ENCODE data around the gene NCAPG. TPM values are rescaled to one million over a fixed set of nuclear protein-coding genes. Genes with fewer than 3 reads are reported as not detected.

The NCAPG gene
- polyA plus RNA-seq, 1 experiment, result 9.1 TPM

- ChIA-PET CTCF (interaction anchor here (0.9 to 7.0 kb wide), 5 partner anchors 12 to 783 kb away, joined by 5 to 98 read pairs (median 9); no protein-coding TSS in a partner anchor), POLR2A (interaction anchor here (1.0 to 1.6 kb wide), 3 partner anchors 11 to 213 kb away, joined by 3 to 6 read pairs (median 3); partner anchors contain the start of gene MED28)
- peak overlapping the region; percentile 90 for H3K4me3 ChIP-seq (ENCODE audit: low read depth, low read length)
- no peak overlapping the region for H3K27ac ChIP-seq (ENCODE audit: low read depth, low read length)
- TF ChIP-seq, protein P1, sequence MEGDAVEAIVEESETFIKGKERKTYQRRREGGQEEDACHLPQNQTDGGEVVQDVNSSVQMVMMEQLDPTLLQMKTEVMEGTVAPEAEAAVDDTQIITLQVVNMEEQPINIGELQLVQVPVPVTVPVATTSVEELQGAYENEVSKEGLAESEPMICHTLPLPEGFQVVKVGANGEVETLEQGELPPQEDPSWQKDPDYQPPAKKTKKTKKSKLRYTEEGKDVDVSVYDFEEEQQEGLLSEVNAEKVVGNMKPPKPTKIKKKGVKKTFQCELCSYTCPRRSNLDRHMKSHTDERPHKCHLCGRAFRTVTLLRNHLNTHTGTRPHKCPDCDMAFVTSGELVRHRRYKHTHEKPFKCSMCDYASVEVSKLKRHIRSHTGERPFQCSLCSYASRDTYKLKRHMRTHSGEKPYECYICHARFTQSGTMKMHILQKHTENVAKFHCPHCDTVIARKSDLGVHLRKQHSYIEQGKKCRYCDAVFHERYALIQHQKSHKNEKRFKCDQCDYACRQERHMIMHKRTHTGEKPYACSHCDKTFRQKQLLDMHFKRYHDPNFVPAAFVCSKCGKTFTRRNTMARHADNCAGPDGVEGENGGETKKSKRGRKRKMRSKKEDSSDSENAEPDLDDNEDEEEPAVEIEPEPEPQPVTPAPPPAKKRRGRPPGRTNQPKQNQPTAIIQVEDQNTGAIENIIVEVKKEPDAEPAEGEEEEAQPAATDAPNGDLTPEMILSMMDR (IDR thresholded peaks at IDR 0.05; ENCODE audit: low read depth, low read length), result no peak
- H3K27me3 ChIP-seq (ENCODE audit: control insufficient read depth, insufficient read depth, low read length), result no peaks in the 10 kb centered on the region
- 0 out of 2 replicates have a peak, but pooled peaks cover 2% of the 10 kb centered on the region for H3K9me3 ChIP-seq (ENCODE audit: control insufficient read depth, insufficient read depth, low read length)
- DNase-seq (ENCODE audit: low read depth, low spot score), result no peak
Observed at GRCh38 chr4:17809667-17810066, 1.1 kb upstream of the NCAPG start.

DNA sequence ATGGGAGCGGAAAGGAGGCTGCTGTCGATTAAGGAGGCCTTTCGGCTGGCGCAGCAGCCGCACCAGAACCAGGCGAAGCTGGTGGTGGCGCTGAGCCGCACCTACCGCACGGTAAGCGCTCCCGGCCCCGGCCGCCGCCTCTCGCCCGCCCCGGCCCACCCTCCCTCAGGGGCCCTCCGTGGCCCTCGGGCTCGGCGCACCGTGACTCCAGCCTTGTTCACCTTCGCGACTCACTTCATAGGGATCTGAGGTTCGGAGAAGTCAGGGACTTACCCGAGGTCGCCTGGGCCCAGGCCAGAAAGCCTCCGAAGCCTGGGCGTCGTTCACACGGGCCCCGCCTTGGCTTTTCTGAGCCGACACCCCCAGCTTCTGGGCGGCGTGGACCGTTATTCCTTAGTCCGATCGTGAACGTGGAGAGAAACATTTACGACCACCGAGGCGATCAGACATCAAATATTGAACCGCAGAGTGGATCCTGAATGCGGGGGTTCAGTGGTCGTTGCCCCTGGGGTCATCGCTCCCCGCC lies 362 bp downstream of the NCAPG start:
- H3K27ac ChIP-seq (ENCODE audit: low read depth, low read length), result no peak overlapping the region
- H3K9me3 ChIP-seq (ENCODE audit: control insufficient read depth, insufficient read depth, low read length), result 0 out of 2 replicates have a peak, but pooled peaks cover 2% of the 10 kb centered on the region
- DNase-seq (ENCODE audit: low read depth, low spot score), result no peak
- TF ChIP-seq, protein P1 (IDR thresholded peaks at IDR 0.05; ENCODE audit: low read depth, low read length), result no peak
- POLR2A ChIA-PET, result interaction anchor here (0.6 to 1.6 kb wide), 3 partner anchors 60 to 197 kb away, joined by 6 to 7 read pairs (median 6); partner anchors contain the start of gene MED28
- no peaks in the 10 kb centered on the region for H3K27me3 ChIP-seq (ENCODE audit: control insufficient read depth, insufficient read depth, low read length)
- H3K4me3 ChIP-seq (ENCODE audit: low read depth, low read length), result peak overlapping the region; percentile 90
- CTCF ChIA-PET, result interaction anchor here (7.0 kb wide), 1 partner anchor 262 kb away, joined by 98 read pairs; no protein-coding TSS in a partner anchor

DNA sequence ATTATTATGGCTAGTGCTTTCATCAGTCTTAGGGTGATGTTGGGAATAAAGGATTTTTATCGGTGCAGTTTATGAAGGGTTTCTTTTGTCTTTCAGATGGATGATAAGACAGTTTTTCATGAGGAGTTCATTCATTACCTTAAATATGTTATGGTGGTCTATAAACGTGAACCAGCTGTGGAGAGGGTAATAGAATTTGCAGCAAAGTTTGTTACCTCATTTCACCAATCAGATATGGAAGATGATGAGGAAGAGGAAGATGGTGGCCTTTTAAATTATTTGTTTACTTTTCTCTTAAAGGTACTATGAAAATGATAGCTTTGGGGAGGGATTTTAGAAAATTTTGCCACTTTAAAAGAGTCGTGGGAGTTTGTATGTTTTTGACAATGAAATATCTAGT lies 1.3 kb downstream of the NCAPG start:
- Histone ChIP-seq H3K27me3 (ENCODE audit: control insufficient read depth, insufficient read depth, low read length) (no peaks in the 10 kb centered on the region), H3K4me3 (ENCODE audit: low read depth, low read length) (peak overlapping the region; percentile 90), H3K27ac (ENCODE audit: low read depth, low read length) (no peak overlapping the region), H3K9me3 (ENCODE audit: control insufficient read depth, insufficient read depth, low read length) (0 out of 2 replicates have a peak, but pooled peaks cover 2% of the 10 kb centered on the region)
- TF ChIP-seq, protein P1 (IDR thresholded peaks at IDR 0.05; ENCODE audit: low read depth, low read length), result no peak
- no peak for DNase-seq (ENCODE audit: low read depth, low spot score)
- ChIA-PET POLR2A (no interaction called here), CTCF (no interaction called here)

GRCh38 chr4:17812801-17813200 lies 2.0 kb downstream of the NCAPG start:
- no peaks in the 10 kb centered on the region for H3K27me3 ChIP-seq (ENCODE audit: control insufficient read depth, insufficient read depth, low read length)
- no peak overlapping the region for H3K27ac ChIP-seq (ENCODE audit: low read depth, low read length)
- TF ChIP-seq, protein P1 (IDR thresholded peaks at IDR 0.05; ENCODE audit: low read depth, low read length), result no peak
- DNase-seq (ENCODE audit: low read depth, low spot score), result no peak
- CTCF ChIA-PET, result no interaction called here
- H3K9me3 ChIP-seq (ENCODE audit: control insufficient read depth, insufficient read depth, low read length), result 0 out of 2 replicates have a peak, but pooled peaks cover 2% of the 10 kb centered on the region
- POLR2A ChIA-PET, result no interaction called here
- H3K4me3 ChIP-seq (ENCODE audit: low read depth, low read length), result peak overlapping the region; percentile 11; the same call in 1 of the 2 replicates

DNA sequence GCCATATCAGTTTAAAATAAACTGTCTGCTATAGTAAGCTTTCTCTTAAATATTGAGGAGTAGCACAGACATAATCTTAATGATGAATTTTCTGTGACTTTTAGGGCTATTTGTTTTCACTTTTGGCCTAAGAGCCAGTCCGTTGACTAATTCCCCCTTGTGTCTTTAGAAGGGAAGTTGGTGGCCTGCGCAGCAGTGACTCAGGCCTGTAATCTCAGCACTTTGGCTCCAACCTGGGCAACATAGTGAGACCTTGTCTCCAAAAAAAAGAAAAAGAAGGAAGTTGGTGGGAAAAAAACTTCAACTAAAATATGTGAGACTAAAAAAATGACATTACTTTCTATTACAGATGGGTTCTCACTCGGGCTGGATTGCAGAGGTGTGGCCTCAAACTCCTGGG lies 3.4 kb downstream of the NCAPG start:
- Histone ChIP-seq H3K27me3 (ENCODE audit: control insufficient read depth, insufficient read depth, low read length) (no peaks in the 10 kb centered on the region), H3K27ac (ENCODE audit: low read depth, low read length) (no peak overlapping the region), H3K4me3 (ENCODE audit: low read depth, low read length) (no peak overlapping the region), H3K9me3 (ENCODE audit: control insufficient read depth, insufficient read depth, low read length) (0 out of 2 replicates have a peak, but pooled peaks cover 2% of the 10 kb centered on the region)
- DNase-seq (ENCODE audit: low read depth, low spot score), result no peak
- ChIA-PET CTCF (no interaction called here), POLR2A (no interaction called here)
- TF ChIP-seq, protein P1 (IDR thresholded peaks at IDR 0.05; ENCODE audit: low read depth, low read length), result no peak
